Prostate gland (tissue), 2 donors: ENCODE data around the gene MIR17HG.

ENCODE experiments used
- CTCF ChIP-seq, 4 experiments: fragments of 200-600 bp in 2 of 4; fragments of 450-650 bp in 2 of 4; sonication (generic) in 2 of 4; IDR thresholded peaks; 1 replicate in 3 of 4; 2 replicates in 1 of 4; pipeline ENCODE4 v1.5.1; 2016 to 2019; ENCODE audit warnings: antibody characterized with exemption in 4 of 4, mild to moderate bottlenecking in 2 of 4, moderate library complexity in 2 of 4
- POLR2A ChIP-seq: fragments of 450-650 bp; IDR thresholded peaks from one replicate; pipeline ENCODE4 v1.6.1; 2016; ENCODE audit warnings: antibody characterized with exemption, mild to moderate bottlenecking

- TF ChIP-seq POLR2A: no peak
- TF ChIP-seq CTCF (IDR thresholded peaks at IDR 0.05): no peak
Measured at GRCh38 chr13:91351980-91352379, 4.5 kb downstream of the MIR17HG start.
